Measurements from ENCODE around the gene GPR65. TPM values are rescaled to one million over a fixed set of nuclear protein-coding genes. Genes with fewer than 3 reads are reported as not detected.
A peak's percentile ranks its signal among the peaks of the same experiment; 100 is the strongest.

Gene GPR65
- total RNA-seq, 1 experiment from 2014 or later = not detected

- no peak overlapping the region for H3T11ph ChIP-seq (ENCODE audit: low read length)
- no peaks in the 10 kb centered on the region for H3K4me1 ChIP-seq (ENCODE audit: insufficient read depth, low read length)
- Mint-ChIP-seq H3K27ac (peak overlapping the region in 1 of 3 experiments; percentile 42; a peak in 2 of 7 replicates), H3K4me1 (no peaks in the 10 kb centered on the region), H3K4me3 (no peak overlapping the region), H3K27me3 (ENCODE audit: low read depth) (no peaks in the 10 kb centered on the region), H3K36me3 (ENCODE audit: insufficient read depth in 1 of 3, low read depth in 3 of 3) (no peaks in the 10 kb centered on the region), H3K9me3 (no peaks in the 10 kb centered on the region)
- H4K91ac ChIP-seq (ENCODE audit: insufficient read length, low read depth, low read length) = no peak overlapping the region
- no peak overlapping the region for H2AFZ ChIP-seq (ENCODE audit: low read length)
- no peaks in the 10 kb centered on the region for H3K23me2 ChIP-seq (ENCODE audit: insufficient read length, low read depth, low read length, poor library complexity, severe bottlenecking)
- H2BK15ac ChIP-seq (ENCODE audit: low read depth, low read length) = no peak overlapping the region
- H2BK5ac ChIP-seq (ENCODE audit: insufficient read length, low read length) = no peak overlapping the region
- no peaks in the 10 kb centered on the region for H3K27me3 ChIP-seq (ENCODE audit: insufficient read depth, low read length)
- H2BK12ac ChIP-seq (ENCODE audit: insufficient read length, low read depth, low read length) = no peak overlapping the region
- H3K9me3 ChIP-seq (ENCODE audit: control insufficient read depth, low read depth, low read length) = no peaks in the 10 kb centered on the region
- H3K23ac ChIP-seq (ENCODE audit: insufficient read length, low read depth, low read length) = no peak overlapping the region
- H2AK5ac ChIP-seq (ENCODE audit: insufficient read length, low read length) = no peak overlapping the region
- no peak overlapping the region for H4K8ac ChIP-seq (replicated peaks; ENCODE audit: insufficient read length, low read depth, low read length)
- DNase-seq = no peak
- no peaks in the 10 kb centered on the region for H3K79me1 ChIP-seq (ENCODE audit: insufficient read depth, low read depth, low read length, poor library complexity, severe bottlenecking)
- no peak overlapping the region for H3K18ac ChIP-seq (ENCODE audit: insufficient read length, low read depth, low read length)
- no peak overlapping the region for H3K56ac ChIP-seq (ENCODE audit: insufficient read length, low read depth, low read length)
- no peaks in the 10 kb centered on the region for H4K20me1 ChIP-seq (ENCODE audit: control insufficient read depth, insufficient read depth, insufficient read length)
- no peaks in the 10 kb centered on the region for H3K79me2 ChIP-seq (ENCODE audit: insufficient read depth, low read length)
- no peak overlapping the region for H2BK20ac ChIP-seq (ENCODE audit: low read depth, low read length, poor library complexity, severe bottlenecking)
- WGBS (ENCODE audit: extremely low coverage, insufficient read length, low lambda C conversion rate) = no CpG with 5 or more reads among the region's 2 CpGs
- no peak overlapping the region for H3K4me2 ChIP-seq (ENCODE audit: insufficient read depth, insufficient read length, low read length)
- TF ChIP-seq CTCF (conservative IDR thresholded peaks at IDR 0.05) = no peak
- H2BK120ac ChIP-seq (ENCODE audit: low read depth, low read length, poor library complexity, severe bottlenecking) = no peak overlapping the region
- no peak overlapping the region for H3K14ac ChIP-seq (ENCODE audit: insufficient read depth, low read length)
- no peak overlapping the region for H3K9ac ChIP-seq (ENCODE audit: extremely low read depth, insufficient read length, low read length)
- no peak overlapping the region for H3K4ac ChIP-seq (ENCODE audit: low read depth, low read length)
- no peak overlapping the region for H4K5ac ChIP-seq (ENCODE audit: insufficient read length, low read depth, low read length)
- H3K27ac ChIP-seq (ENCODE audit: insufficient read length, low read depth, low read length) = no peak overlapping the region
These were observed 33.9 kb upstream of the GPR65 start for GRCh38 chr14:87971010-87971409.
